Measurements from ENCODE around the gene FAM117A.
A peak's percentile ranks its signal among the peaks of the same experiment; 100 is the strongest.

FAM117A gene, protein sequence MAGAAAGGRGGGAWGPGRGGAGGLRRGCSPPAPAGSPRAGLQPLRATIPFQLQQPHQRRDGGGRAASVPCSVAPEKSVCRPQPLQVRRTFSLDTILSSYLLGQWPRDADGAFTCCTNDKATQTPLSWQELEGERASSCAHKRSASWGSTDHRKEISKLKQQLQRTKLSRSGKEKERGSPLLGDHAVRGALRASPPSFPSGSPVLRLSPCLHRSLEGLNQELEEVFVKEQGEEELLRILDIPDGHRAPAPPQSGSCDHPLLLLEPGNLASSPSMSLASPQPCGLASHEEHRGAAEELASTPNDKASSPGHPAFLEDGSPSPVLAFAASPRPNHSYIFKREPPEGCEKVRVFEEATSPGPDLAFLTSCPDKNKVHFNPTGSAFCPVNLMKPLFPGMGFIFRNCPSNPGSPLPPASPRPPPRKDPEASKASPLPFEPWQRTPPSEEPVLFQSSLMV

DNA sequence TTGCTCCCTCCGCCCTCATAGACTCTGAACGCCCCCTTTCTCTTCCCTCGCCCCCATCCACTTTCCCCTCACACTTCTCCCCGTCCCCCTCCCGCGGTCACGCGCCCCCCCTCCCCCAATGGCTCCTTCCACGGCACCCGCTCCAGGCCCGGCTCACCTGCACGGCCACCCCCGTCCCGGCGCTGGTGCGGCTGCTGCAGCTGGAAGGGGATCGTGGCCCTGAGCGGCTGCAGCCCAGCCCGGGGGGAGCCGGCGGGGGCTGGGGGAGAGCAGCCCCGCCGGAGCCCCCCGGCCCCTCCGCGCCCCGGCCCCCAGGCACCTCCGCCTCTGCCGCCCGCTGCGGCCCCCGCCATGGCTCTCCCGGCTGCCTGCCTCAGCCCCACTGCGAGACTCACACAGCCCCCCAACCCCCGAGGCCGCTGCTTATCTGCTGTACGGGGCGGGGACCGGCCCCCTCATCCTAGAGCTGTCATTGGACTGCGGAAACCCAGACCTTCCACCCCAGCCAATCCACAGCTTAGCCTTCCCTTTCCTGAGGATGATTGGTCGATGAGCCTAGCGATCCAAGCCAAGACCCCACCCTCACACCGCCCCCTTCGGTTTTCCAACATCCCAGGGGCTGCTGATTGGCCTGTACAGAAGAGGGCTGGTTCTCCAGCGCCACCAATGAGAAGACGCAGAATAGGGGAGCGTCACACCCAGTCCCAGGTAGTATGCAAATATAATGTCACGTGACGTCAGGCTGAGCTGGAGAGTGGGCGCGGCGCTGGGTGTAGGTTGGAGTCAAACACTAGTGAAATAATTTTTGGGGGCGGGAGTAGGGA lies at the start of gene FAM117A:
Gene FAM117A (minus strand): TSS at position 397 of the 824 bp plus-strand sequence. CDS start 44 bp downstream, at position 353.
- peak; percentile 98 for DNase-seq (ENCODE audit: low spot score)

DNA sequence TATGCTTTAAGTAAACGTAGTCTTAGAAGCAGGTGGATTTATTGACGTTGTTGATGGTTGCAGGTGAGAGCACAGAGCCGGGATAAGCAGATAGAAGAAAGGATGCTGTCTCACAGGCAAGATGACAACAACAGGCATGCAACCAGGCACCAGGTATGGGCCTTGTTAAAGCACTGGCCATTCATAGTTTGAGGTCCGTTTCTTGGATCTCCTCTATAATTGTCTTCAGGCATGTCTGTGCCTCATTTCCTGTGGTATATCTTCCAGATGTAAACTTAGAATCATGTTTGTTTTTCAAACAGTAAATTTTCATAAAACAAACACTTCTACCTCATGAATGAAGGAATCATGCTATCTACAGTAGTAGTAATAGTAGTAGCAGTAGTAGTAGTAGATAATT lies 45.1 kb upstream of the FAM117A start:
- DNase-seq (ENCODE audit: low spot score) = no peak

DNA sequence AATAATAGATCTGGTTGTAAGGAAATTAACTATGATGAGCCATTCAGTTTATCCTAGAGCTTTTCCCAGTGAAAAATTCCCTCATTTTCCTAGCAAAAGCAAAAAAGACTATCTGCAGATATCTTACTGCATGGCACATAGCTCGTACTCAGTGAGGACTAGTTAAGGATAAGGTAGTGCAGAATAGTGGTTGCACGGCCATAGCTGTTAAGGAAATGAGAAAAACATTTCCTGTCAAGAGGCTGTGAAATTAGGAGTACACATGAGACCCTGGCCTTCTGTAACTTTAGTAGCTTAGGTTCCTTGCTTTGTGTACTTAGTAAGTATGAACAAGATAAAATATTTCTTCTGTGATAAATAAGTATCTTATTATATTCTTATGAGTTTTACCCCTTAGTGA lies 34.8 kb upstream of the FAM117A start:
- no peak for DNase-seq (ENCODE audit: low spot score)

DNA sequence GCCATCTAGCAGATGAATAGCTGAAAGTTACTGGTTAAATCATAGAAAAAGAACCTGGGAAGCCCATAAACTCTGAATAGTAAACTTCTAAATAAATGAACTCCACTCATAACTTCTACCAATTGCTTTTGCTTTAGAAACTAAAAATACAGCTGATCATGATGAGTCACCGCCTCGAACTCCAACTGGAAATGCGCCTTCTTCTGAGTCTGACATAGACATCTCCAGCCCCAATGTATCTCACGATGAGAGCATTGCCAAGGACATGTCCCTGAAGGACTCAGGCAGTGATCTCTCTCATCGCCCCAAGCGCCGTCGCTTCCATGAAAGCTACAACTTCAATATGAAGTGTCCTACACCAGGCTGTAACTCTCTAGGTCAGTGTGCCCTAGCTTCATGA lies 34.3 kb upstream of the FAM117A start:
- no peak for DNase-seq (ENCODE audit: low spot score)

DNA sequence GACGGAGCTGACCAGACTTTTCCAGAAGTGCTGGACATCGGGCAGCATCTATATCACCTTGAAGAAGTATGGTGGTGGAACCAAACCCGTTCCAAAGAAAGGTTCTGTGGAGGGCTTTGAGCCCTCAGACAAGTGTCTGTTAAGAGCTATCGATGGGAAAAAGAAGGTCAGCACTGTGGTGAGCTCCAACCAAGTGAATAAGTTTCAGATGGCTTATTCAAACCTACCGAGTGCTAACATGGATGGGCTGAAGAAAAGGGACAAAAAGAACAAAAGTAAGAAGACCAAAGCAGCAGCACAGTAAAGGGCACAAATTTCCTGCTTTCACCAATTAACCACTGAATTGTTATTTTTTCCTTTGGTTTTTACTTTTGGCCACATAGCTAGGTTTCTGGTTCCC lies 31.4 kb upstream of the FAM117A start:
- no peak for DNase-seq (ENCODE audit: low spot score)

DNA sequence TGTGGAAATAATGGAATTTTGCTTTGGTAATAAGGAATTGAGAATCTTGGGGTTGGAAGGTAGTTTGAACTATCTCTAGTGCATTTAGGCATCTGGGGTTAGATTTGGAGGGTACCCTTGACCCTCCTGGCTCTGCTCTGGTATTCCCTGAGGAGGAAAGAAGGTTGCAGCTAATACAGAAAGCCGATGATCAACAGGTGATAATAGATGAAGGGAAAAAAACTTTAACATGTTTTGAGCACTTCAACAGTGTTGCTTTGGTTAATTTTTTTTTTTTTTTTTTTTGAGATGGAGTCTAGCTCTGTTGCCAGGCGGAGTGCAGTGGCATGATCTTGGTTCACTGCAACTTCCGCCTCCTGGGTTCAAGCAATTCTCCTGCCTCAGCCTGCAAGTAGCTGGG lies 29.4 kb upstream of the FAM117A start:
- DNase-seq (ENCODE audit: low spot score) = no peak

DNA sequence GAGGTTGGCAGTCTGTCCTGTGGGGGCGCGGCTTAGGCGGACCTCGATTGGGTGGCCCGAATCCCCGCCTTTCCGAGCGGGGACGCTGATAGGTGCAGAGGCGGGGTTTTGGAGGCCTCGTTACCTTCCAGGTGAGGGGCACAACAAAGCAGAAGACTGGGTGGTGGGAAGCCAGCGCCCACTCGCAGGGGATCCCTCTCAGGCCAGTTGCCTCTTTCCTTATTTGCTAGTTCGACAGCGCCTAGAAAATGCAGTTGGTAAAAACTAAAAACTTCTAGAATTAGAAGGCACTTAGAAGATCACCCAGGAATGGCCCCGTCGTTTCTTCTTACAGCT lies 25.3 kb upstream of the FAM117A start:
- DNase-seq (ENCODE audit: low spot score) = no peak

DNA sequence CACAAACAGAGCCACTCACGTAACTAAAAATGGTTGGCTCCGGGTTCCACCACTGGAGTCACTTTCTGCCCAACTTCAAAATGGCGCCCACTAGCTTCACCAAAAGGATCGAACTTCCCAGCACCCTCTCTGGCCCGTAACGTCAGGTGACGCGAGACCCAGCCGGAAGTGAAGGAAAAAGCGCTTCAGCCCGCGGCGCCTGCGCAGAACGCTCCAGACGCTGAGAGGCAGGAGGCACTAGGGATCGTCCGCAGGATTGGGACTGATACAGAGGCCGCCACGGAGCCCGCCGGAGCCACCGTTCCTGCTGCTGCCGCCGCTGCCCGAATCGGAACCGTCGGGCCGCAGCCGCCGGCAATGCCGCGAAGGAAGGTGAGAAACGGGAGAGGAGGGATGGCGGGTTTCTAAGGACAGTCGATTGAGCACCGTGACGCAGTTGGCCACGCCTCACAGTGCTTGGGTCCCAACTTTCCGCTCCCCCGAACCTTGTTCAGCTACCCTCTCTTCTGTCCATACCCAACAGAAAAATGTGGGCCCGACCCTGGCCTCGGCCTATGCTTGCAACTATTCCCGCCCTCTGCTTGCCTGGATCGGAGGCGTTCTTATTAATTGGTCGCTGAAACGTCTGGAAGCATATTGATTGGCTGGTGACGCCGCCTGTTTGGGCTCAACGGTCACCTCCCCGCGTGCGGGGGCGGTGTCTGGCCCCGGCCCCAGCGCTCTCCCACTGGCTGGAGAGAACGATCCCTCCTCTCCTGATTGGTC lies 24.7 kb upstream of the FAM117A start, which contains the start of gene KAT7:
Gene KAT7 (plus strand): TSS at position 204 of the 765 bp plus-strand sequence. CDS start 154 bp downstream, at position 358.
- peak; percentile 96 for DNase-seq (ENCODE audit: low spot score)

DNA sequence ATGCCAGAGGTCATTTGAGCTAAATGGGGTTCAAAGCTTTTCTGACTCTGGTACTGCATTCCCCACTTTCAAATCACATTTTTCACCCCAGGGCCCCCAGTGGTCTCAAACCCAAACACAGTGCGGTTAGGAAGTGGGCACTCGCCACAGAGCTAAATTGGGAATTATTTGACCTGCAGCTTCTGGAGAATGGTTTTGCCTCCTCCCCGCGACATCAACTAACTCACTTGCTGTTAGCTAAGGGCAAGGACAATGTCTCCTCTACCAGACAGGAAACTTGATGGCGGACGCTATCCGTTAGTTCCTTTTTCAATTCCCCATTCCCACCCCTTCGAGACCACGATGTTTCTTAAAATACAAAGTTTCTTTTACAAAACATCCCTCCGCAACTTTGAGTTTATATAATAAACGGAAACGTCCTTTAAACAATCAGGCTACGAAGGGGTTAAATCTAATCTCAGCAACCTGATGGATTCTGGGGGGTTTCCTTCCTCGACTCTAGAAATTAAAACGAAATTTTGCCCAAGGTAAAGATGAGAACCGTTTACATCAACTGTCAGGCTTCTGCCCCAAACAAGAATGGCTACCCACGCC lies 24.1 kb upstream of the FAM117A start:
- DNase-seq (ENCODE audit: low spot score) = no peak

DNA sequence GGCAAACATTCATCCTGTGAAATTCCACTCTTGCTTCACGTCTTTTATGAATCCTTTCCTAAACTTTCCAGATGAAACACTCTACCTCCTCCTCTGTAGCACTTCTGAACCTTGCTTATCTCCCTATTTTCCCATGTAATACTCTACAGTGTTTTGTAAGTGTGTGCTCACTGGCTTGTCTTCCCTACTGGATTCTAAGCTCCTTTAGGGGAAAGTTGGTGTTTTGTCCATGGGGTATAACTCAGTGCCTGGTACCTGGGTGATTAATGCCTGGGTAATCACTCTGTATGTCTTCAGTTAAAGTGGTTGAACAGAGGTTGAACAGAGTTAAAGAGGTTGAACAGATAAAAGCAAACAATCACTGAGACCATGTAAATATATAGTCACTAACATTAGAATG lies 20.7 kb upstream of the FAM117A start:
- DNase-seq (ENCODE audit: low spot score) = no peak

DNA sequence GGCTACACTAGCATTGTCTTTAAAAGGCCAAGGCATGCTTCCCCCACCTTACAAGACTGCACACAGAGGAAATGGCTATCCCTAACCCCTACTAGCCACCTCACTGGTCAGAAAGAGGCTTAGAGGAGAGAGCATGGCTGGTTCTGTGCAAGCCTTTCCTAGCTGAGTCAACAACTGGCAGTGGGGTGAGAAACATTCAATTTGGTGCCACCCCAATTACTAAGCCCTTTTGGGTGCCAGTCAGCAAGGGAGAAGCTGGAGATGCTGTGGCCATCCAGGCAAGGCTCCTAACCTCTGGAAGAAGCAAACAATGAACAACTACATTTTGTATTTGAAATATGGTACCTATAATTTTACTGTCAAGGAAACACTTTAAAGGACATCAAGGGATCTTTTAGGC lies 19.9 kb upstream of the FAM117A start:
- DNase-seq (ENCODE audit: low spot score) = no peak

DNA sequence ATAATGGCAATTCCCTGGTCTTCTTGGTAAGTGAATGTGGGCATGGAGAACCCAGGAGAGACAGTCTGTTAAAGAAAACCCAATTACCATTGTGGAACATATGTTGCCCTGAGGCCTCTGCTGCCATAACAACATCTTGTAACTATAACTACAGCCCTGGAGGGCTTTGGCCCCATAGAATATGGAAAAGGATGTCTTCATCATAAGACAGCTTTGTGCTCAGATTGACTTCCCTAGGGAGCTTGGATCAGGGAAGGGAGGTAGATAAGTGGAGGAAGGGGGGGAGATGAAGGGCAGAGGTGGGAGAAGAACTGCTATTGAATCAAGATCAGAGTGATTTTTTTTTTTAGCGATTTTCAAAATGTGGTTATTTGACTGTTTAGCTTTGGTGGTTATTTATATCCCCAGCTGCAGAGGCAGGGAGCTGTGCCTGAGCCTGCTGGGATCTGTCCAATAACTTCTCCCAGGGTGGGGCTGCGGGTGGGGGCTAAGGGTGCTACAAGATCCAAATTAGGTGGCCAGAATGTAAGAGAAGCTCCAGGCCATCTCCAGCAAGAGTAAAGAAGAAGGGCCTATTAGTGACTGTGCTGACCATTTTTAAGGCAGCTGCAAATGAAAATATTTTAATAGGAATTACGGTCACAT lies 19.3 kb upstream of the FAM117A start:
- no peak for DNase-seq (ENCODE audit: low spot score)

DNA sequence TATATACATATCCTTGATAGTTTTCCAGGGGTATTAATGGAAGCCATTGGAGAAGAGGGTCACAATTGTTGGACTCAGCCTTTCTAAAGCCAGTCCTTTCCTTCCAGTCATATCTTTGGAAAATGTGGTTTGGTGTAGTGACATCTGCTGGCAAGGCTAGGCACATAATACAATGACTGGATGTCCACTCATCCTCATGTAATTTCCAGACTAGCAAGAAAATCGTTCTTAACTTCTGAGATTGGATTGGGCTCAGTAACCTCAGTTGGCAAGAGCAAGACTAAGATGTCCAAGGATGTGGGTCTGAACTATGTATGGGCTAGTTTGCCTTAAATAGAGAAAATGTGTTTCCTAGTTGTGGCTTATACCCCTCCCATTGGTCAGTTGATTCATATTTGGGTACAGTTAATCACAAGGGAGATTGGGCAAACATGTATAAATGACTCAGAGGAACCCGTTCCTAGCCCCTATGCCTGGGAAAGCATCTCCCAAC lies 15.9 kb upstream of the FAM117A start:
- no peak for DNase-seq (ENCODE audit: low spot score)

DNA sequence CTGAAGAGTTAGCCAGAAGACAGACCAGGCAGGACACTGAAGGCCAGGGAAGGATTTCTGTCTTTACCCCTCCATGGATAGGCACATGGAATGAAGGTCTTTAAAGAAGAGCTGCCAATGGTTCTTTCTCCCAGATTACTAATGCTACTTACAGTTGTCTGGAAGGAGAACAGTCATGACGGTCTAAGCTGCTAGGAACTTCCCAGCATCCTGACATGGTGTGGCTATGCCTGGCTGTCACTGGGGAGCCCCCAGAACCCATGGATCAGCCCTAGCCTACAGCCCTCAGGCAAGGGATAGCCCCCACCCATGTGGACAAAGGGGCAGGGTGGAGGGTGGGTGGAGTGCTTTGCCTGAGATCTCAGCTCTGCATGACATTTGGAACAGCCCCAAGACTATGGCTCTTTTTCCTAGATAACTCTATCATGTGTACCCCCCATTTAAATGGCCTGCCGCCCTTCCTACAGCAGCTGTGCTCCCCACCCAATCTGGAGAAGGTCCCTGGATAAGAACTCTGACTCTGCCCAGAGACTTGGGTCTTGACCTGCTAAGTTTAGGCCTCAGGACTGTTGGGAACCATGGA lies 15.3 kb upstream of the FAM117A start:
- DNase-seq (ENCODE audit: low spot score) = no peak

DNA sequence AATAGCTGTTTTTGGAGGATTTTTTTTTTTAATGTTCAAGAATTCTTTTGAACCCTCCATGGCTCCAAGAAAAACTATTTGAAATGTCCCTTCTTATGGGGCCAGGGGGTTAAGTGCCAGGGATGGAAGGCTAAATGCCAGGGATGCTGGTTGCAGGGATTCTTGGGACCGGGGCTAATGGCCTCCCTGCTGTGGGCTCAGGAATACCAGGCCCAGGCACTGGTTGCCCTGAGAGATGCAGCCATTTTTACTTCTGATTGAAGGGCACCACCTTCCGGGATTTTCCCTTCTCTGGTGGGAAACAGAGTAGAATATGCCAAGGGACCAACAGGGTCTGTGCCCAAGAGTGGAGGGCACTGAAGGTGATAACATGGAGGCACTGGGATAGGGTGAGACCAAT lies 13.6 kb upstream of the FAM117A start:
- DNase-seq (ENCODE audit: low spot score) = no peak

DNA sequence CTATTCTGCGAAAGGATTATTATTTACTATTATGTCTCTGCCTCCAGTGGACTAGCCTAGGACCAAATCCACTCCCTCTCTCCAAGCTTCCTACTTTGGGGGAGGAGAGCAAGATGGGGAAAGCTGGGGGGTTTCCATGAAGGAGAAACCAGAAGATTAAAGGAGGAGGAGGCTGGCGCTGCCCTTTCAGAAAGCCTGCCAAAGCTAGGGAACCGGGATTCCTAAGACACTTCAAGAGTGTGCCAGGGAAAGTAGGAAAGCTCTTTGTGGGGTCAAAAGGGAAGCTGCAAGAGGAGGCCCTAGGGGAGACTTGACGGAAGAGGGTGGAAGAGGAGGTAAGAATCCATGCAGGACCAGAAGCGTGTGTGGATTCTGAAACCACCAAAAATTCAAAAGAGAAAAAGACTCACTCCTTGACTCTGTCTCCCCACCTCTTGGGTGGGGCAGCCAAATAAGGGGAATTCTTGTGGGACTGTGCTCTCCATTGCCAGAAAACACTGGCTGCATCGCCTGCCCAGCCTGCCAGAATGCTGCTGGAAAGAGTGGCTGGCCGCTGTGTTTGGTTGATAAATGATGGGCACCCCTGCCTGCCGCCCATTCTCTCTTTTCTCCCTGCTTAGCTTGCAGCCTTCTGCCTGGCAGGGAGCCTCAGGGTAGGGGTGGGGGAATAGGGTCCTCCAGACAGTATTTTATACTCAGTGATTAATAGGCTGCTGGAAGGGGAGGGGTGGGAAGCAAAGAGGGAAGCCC lies 12.8 kb upstream of the FAM117A start:
- DNase-seq (ENCODE audit: low spot score) = no peak

DNA sequence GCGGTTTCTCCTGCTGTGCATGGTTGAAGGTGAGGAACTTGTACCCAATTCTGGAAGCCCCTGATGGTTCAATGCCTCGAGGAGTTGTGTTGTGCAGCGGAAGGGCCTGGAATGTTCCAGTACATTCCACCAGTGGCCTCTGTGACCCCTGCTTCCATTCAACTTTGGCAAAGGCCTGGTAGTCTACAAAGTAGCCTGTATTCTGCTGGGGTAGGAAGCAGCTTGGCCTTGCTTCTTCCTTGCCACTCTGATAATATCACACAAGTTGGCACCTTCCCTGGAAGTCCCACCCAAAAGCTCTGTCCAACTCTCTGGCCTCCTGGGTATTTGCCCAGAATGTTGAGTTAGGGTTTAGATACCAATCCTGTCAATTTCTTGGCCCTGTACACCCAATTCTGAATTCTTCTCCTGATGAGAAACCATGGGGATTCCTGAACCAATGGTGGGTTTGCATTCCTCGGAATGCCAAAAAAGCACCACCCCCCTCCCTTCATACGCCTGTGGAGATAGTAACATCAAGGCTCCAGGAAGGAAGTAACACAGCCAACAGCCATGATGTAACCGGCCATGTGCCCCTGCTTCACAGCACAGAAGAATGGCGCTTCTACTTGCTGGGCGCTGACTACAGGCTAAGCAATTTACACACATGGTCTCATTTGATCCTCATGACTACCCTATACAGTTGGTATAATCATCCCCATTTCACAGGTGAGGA lies 11.8 kb upstream of the FAM117A start:
- no peak for DNase-seq (ENCODE audit: low spot score)

DNA sequence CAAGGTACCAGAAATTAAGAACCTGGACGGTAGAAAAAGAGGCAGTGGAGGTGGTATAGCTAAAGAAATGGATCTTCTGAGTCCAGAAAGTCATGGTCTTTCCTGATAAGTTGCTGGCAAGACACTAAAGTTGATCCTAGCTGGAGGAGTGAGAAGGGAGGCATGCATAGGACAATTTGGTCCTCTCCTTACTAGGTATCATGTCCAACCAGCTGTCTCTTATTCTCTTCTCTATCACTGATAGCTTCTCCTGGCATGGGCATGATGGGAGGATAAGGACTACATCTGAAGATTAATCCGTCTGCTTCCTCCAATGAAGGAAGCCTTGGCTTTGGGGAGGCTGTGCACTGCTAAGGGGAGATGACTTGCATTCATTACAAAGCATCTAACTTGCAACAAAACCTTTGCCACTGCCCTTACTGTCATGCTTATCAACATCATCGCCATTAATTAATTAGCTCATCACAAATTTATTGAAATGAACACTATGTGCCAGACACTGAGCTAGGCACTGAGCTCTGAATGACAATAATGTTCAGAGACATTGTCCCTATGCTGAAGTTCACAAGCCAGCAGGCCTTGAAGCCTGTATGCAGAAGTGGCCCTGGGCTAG lies 3.1 kb upstream of the FAM117A start:
- no peak for DNase-seq (ENCODE audit: low spot score)

DNA sequence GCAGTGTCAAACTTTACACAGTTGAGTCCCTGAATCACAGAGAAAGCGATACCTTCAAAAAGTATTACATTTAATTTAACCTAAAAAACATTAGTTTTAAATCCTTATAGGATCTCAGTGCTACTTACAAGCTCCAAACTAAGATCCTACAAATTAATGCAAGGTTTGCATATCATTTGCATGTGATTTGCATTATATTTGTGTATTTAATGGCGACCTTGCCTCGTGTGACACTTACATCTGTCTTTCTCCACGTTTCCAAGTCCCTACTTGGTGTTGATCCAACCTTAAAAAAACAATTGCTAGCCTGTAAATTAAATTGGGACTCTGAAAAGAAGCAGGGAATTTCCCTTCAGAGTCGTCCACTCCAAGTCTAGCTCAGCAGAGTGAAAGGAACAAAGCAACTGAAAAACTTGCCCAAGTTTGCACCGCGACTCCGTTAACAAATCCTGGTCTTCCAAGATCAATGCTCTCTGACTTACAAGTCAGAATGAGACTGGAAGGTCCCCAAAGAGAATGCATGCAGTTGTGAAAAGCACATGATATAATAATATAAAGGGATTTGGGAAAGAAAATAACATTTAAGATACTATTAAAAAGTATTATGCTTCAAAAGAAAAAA lies 739 bp upstream of the FAM117A start:
- no peak for DNase-seq (ENCODE audit: low spot score)
